Measurements from ENCODE around the gene SMARCA1. TPM values are rescaled to one million over a fixed set of nuclear protein-coding genes. Genes with fewer than 3 reads are reported as not detected.
"Not testable (repeated sequence)": the region's sequence is repeated elsewhere in the genome, so short reads cannot be mapped to it uniquely, and the experiment has no call there.

The SMARCA1 gene
- polyA plus RNA-seq, 1 experiment: 76.9 TPM

DNA sequence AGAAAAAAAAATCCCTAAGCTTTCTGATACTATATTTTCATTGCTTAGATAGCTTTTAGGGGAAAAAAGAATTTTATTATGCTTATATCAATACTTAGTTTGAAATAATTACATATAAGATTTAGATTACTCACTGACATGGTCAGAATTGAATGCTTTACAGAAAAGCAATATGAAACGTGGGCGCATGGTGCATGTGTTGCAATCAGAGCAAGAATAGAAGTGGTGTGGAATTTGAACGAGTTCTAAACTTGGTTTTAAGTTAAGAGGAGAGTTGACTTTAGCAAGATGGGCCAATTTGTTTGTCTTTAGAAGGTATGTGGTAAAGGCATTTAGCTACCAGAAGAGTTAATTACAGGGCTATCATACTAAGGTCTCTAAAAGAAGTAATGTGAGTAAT lies 38.2 kb upstream of the SMARCA1 start:
- ChIA-PET POLR2A (no interaction called here), CTCF (no interaction called here)
- no peak for DNase-seq (ENCODE audit: low read depth, low spot score)
- H3K27me3 ChIP-seq (ENCODE audit: control insufficient read depth, insufficient read depth, low read length): no peaks in the 10 kb centered on the region
- H3K9me3 ChIP-seq (ENCODE audit: control insufficient read depth, insufficient read depth, low read length): no peaks in the 10 kb centered on the region
- TF ChIP-seq CTCF (IDR thresholded peaks at IDR 0.05; ENCODE audit: low read depth, low read length): no peak
- H3K27ac ChIP-seq (ENCODE audit: low read depth, low read length): no peak overlapping the region
- no peak overlapping the region for H3K4me3 ChIP-seq (ENCODE audit: low read depth, low read length)

DNA sequence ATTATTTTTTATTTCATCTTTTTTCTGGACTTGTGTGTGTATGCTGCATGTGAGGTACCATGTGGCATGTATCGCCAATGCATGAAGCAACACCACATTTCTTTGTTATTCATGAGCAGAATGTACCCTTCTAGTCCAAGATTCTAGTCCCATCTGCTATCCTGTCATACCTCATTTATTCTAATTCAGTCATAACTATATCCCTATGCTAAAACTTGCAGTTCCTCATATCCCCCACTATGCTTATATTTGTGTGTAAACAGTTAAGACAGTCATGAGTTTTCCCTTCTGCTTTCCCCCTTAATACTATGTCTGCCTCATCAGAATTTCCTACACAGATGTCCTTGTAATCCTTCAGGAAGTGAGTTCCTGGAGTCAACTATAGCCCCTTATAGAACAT lies 36.5 kb upstream of the SMARCA1 start:
- no peaks in the 10 kb centered on the region for H3K27me3 ChIP-seq (ENCODE audit: control insufficient read depth, insufficient read depth, low read length)
- H3K27ac ChIP-seq (ENCODE audit: low read depth, low read length): no peak overlapping the region
- no peak for DNase-seq (ENCODE audit: low read depth, low spot score)
- POLR2A ChIA-PET: no interaction called here
- no peak for TF ChIP-seq CTCF (IDR thresholded peaks at IDR 0.05; ENCODE audit: low read depth, low read length)
- CTCF ChIA-PET: interaction anchor here (0.7 kb wide), 1 partner anchor 98 kb away, joined by 3 read pairs; no protein-coding TSS in a partner anchor
- H3K9me3 ChIP-seq (ENCODE audit: control insufficient read depth, insufficient read depth, low read length): no peaks in the 10 kb centered on the region
- no peak overlapping the region for H3K4me3 ChIP-seq (ENCODE audit: low read depth, low read length)

- ChIA-PET POLR2A (no interaction called here), CTCF (no interaction called here)
- no peak for TF ChIP-seq CTCF (IDR thresholded peaks at IDR 0.05; ENCODE audit: low read depth, low read length)
- H3K27me3 ChIP-seq (ENCODE audit: control insufficient read depth, insufficient read depth, low read length): no peaks in the 10 kb centered on the region
- no peak overlapping the region for H3K27ac ChIP-seq (ENCODE audit: low read depth, low read length)
- no peaks in the 10 kb centered on the region for H3K9me3 ChIP-seq (ENCODE audit: control insufficient read depth, insufficient read depth, low read length)
- DNase-seq (ENCODE audit: low read depth, low spot score): no peak
- no peak overlapping the region for H3K4me3 ChIP-seq (ENCODE audit: low read depth, low read length)
Measured at GRCh38 chrX:129557844-129558480, 34.7 kb upstream of the SMARCA1 start.

DNA sequence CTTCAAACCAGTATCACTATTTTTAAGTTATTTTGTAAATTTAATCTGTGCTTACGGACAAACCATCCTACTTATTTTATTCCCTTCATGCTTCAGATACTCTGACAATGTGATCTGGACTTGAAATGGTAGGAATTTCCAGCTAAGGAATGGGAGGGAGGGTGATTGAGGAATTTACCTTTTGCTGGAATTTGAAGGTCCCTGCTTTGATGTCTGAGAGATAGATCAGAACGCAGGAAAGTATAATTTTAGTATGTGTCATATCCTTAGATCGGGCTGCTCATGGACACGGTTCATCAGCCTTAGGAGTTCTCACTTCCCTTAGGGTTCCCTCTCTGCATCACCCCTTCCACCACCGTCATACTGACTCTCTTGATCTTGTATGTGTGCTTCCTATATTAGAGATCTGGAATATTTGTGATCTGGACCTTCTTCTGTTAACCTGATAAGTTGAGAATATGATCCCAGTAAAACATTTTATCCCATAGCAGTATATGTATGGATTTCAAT lies 33.6 kb upstream of the SMARCA1 start:
- DNase-seq (ENCODE audit: low read depth, low spot score): no peak
- Histone ChIP-seq H3K27ac (ENCODE audit: low read depth, low read length) (no peak overlapping the region), H3K4me3 (ENCODE audit: low read depth, low read length) (no peak overlapping the region), H3K9me3 (ENCODE audit: control insufficient read depth, insufficient read depth, low read length) (no peaks in the 10 kb centered on the region), H3K27me3 (ENCODE audit: control insufficient read depth, insufficient read depth, low read length) (no peaks in the 10 kb centered on the region)
- no peak for TF ChIP-seq CTCF (IDR thresholded peaks at IDR 0.05; ENCODE audit: low read depth, low read length)
- POLR2A ChIA-PET: no interaction called here
- CTCF ChIA-PET: interaction anchor here (0.5 kb wide), 1 partner anchor 35 kb away, joined by 3 read pairs; no protein-coding TSS in a partner anchor

- H3K9me3 ChIP-seq (ENCODE audit: control insufficient read depth, insufficient read depth, low read length); H3K27ac ChIP-seq (ENCODE audit: low read depth, low read length); H3K27me3 ChIP-seq (ENCODE audit: control insufficient read depth, insufficient read depth, low read length); POLR2A ChIA-PET; CTCF ChIA-PET; DNase-seq (ENCODE audit: low read depth, low spot score); H3K4me3 ChIP-seq (ENCODE audit: low read depth, low read length): not testable (repeated sequence)
Measured at GRCh38 chrX:129554816-129555215, 31.5 kb upstream of the SMARCA1 start.
